A673 (cell line): Measurements from ENCODE around the gene NBAS. TPM values are rescaled to one million over a fixed set of nuclear protein-coding genes. Genes with fewer than 3 reads are reported as not detected.

Source experiments
- BruUV-seq: library from RNA; stranded (reverse); fragments of 400-500 nt; replicated peaks from 2 replicates; lab custom pipeline; 2021; lab: Mats Ljungman, UMichigan
- CTCF ChIA-PET: fragments of 300-600 bp; sonication (Branson Sonifier 250); formaldehyde crosslinking; loops from one replicate; lab custom pipeline; 2022; ENCODE audit warnings: antibody characterized with exemption; lab: Charles Lee
- POLR2A ChIA-PET: fragments of 300-600 bp; sonication (Branson Sonifier 250); formaldehyde crosslinking; loops from one replicate; lab custom pipeline; 2022; ENCODE audit warnings: antibody characterized with exemption; ENCODE audit not compliant: low non-redundant PET; lab: Charles Lee
- DNase-seq: peaks from one replicate; pipeline ENCODE4 v3.0.0-alpha.2; 2015; ENCODE audit warnings: low spot score
- H3K27ac ChIP-seq: fragments of 200-600 bp; sonication (generic); 2 replicates; pipeline ENCODE4 v1.5.1; 2016; ENCODE audit warnings: mixed run types, low read depth, mild to moderate bottlenecking, mixed read lengths, antibody characterized with exemption, low read length; ENCODE audit not compliant: poor library complexity, severe bottlenecking
- H3K27me3 ChIP-seq: fragments of 200-600 bp; sonication (generic); replicated peaks from 2 replicates; pipeline ENCODE4 v1.6.1; 2017; ENCODE audit warnings: mixed run types, low read depth, mild to moderate bottlenecking, mixed read lengths, antibody characterized with exemption, low read length; ENCODE audit not compliant: insufficient read depth, poor library complexity
- H3K36me3 ChIP-seq: fragments of 200-600 bp; sonication (generic); 2 replicates; pipeline ENCODE4 v1.6.1; 2016; ENCODE audit warnings: mixed run types, mild to moderate bottlenecking, mixed read lengths, antibody characterized with exemption, low read length; ENCODE audit not compliant: insufficient read depth, poor library complexity, severe bottlenecking
- H3K4me1 ChIP-seq: fragments of 200-600 bp; sonication (generic); 2 replicates; pipeline ENCODE4 v1.6.1; 2017; ENCODE audit warnings: mixed run types, mild to moderate bottlenecking, mixed read lengths, antibody characterized with exemption, low read length; ENCODE audit not compliant: insufficient read depth, poor library complexity, severe bottlenecking
- H3K4me3 ChIP-seq: fragments of 200-600 bp; sonication (generic); 2 replicates; pipeline ENCODE4 v1.5.1; 2016; ENCODE audit warnings: low read depth, mixed run types, mild to moderate bottlenecking, mixed read lengths, low read length; ENCODE audit not compliant: poor library complexity, severe bottlenecking
- H3K9me3 ChIP-seq: fragments of 200-600 bp; sonication (generic); 2 replicates; pipeline ENCODE4 v1.6.1; 2016; ENCODE audit warnings: mixed run types, low read depth, mild to moderate bottlenecking, mixed read lengths, antibody characterized with exemption, low read length; ENCODE audit not compliant: poor library complexity, severe bottlenecking
- CTCF ChIP-seq: fragments of 300-800, 200-600 bp; sonication (generic); conservative IDR thresholded peaks from 2 replicates; pipeline ENCODE4 v1.5.1; 2017; ENCODE audit warnings: low read depth, mild to moderate bottlenecking, antibody characterized with exemption, low read length, moderate library complexity, mixed read lengths
- EZH2 ChIP-seq: fragments of 200-600 bp; sonication (generic); IDR thresholded peaks from 2 replicates; pipeline ENCODE4 v1.6.1; 2017; ENCODE audit warnings: borderline replicate concordance, low read depth, mild to moderate bottlenecking, mixed read lengths, antibody characterized with exemption, low read length; ENCODE audit not compliant: poor library complexity, severe bottlenecking
- intact Hi-C: fragments of 100-400 bp; cut with micrococcal nuclease; formaldehyde crosslinking; loops from one replicate; pipeline ENCODE4 v1.10.0; 2022; ENCODE audit not compliant: unreplicated experiment
- total RNA-seq: library from RNA; stranded (reverse); gene quantifications from 2 replicates; pipeline ENCODE4 v1.2.3, GENCODE V29; 2021

Gene NBAS
- total RNA-seq, 1 experiment from 2014 or later = 38.7 TPM

- TF ChIP-seq EZH2 (no peak), CTCF (no peak)
- intact Hi-C loops = no loop called here
- Histone ChIP-seq H3K27ac (no peak overlapping the region), H3K4me1 (no peaks in the 10 kb centered on the region), H3K4me3 (no peak overlapping the region), H3K9me3 (no peaks in the 10 kb centered on the region), H3K36me3 (no peaks in the 10 kb centered on the region), H3K27me3 (no peaks in the 10 kb centered on the region)
- ChIA-PET POLR2A (no interaction called here), CTCF (no interaction called here)
- no peak for DNase-seq
- BruUV-seq = no TSS peak
Observed at GRCh38 chr2:15198051-15198450, 363.1 kb downstream of the NBAS start.

- DNase-seq = no peak
- BruUV-seq = no TSS peak
- CTCF ChIA-PET = no interaction called here
Observed at GRCh38 chr2:15195813-15196212, 365.3 kb downstream of the NBAS start.

GRCh38 chr2:15191789-15192188 lies 369.3 kb downstream of the NBAS start:
- H3K36me3 ChIP-seq = no peaks in the 10 kb centered on the region
- TF ChIP-seq EZH2 (no peak), CTCF (no peak)
- H3K27me3 ChIP-seq = no peaks in the 10 kb centered on the region
- intact Hi-C loops = no loop called here
- H3K27ac ChIP-seq = no peak overlapping the region
- ChIA-PET POLR2A (no interaction called here), CTCF (no interaction called here)
- DNase-seq = no peak
- no peaks in the 10 kb centered on the region for H3K9me3 ChIP-seq
- no peak overlapping the region for H3K4me3 ChIP-seq
- BruUV-seq = no TSS peak
- H3K4me1 ChIP-seq = no peaks in the 10 kb centered on the region

More at GRCh38 chr2:15195813-15196212, 365.3 kb downstream of the NBAS start:
- Histone ChIP-seq H3K36me3 (no peaks in the 10 kb centered on the region), H3K4me1 (no peaks in the 10 kb centered on the region), H3K4me3 (no peak overlapping the region), H3K27me3 (no peaks in the 10 kb centered on the region), H3K9me3 (no peaks in the 10 kb centered on the region), H3K27ac (no peak overlapping the region)
- POLR2A ChIA-PET = no interaction called here
- intact Hi-C loops = no loop called here
- TF ChIP-seq CTCF (no peak), EZH2 (no peak)
